GM23338 (cell line): Measurements from ENCODE around the gene R3HDM4. TPM values are rescaled to one million over a fixed set of nuclear protein-coding genes. Genes with fewer than 3 reads are reported as not detected.

Source experiments
- ATAC-seq: fragments of 200-7000 bp; cut with Tn5 transposase; 3 replicates; pipeline ENCODE4 v1.9.1; 2020
- DNase-seq: peaks from one replicate; pipeline ENCODE4 v3.0.0-alpha.2; 2015; ENCODE audit warnings: low spot score
- H2AFZ ChIP-seq: fragments of 200-600 bp; sonication (generic); 2 replicates; pipeline ENCODE4 v1.8.0; 2016; ENCODE audit warnings: antibody characterized with exemption, mild to moderate bottlenecking, moderate library complexity
- H3F3A ChIP-seq: fragments of 200-600 bp; sonication (generic); replicated peaks from 2 replicates; pipeline ENCODE4 v1.8.0; 2017; ENCODE audit warnings: antibody characterized with exemption, mixed run types, low read depth
- H3K27ac ChIP-seq: fragments of 200-600 bp; sonication (generic); 2 replicates; pipeline ENCODE4 v1.6.1; 2016; ENCODE audit warnings: low read depth
- H3K27me3 ChIP-seq: fragments of 200-600 bp; sonication (generic); 2 replicates; pipeline ENCODE4 v1.8.0; 2016; ENCODE audit warnings: mild to moderate bottlenecking, mixed run types, moderate library complexity; ENCODE audit not compliant: insufficient read depth
- H3K36me3 ChIP-seq: fragments of 200-600 bp; sonication (generic); 2 replicates; pipeline ENCODE4 v1.8.0; 2016; ENCODE audit warnings: mild to moderate bottlenecking; ENCODE audit not compliant: insufficient read depth
- H3K4me1 ChIP-seq: fragments of 200-600 bp; sonication (generic); 2 replicates; pipeline ENCODE4 v1.8.0; 2016; ENCODE audit warnings: mild to moderate bottlenecking, moderate library complexity; ENCODE audit not compliant: insufficient read depth
- H3K4me2 ChIP-seq: fragments of 200-600 bp; sonication (generic); 2 replicates; pipeline ENCODE4 v1.7.1; 2017; ENCODE audit warnings: mixed run types
- H3K4me3 ChIP-seq: fragments of 200-600 bp; sonication (generic); 2 replicates; pipeline ENCODE4 v1.6.1; 2016; ENCODE audit warnings: mixed run types
- H3K79me2 ChIP-seq: fragments of 200-600 bp; sonication (generic); replicated peaks from 2 replicates; pipeline ENCODE4 v1.8.0; 2017; ENCODE audit warnings: mild to moderate bottlenecking; ENCODE audit not compliant: insufficient read depth
- H3K9me2 ChIP-seq: fragments of 200-600 bp; sonication (generic); 2 replicates; pipeline ENCODE4 v1.8.0; 2017; ENCODE audit not compliant: insufficient read depth
- H4K20me1 ChIP-seq: fragments of 200-600 bp; sonication (generic); replicated peaks from 2 replicates; pipeline ENCODE4 v1.8.0; 2017; ENCODE audit warnings: mild to moderate bottlenecking; ENCODE audit not compliant: insufficient read depth
- H3K27ac Mint-ChIP-seq: 2 replicates; pipeline ENCODE4 v1.8.0; 2020; ENCODE audit warnings: inconsistent platforms, mild to moderate bottlenecking, moderate library complexity, mixed read lengths
- H3K27me3 Mint-ChIP-seq: 3 replicates; pipeline ENCODE4 v1.8.0; 2022; ENCODE audit warnings: low read depth, mild to moderate bottlenecking, moderate library complexity, mixed read lengths, inconsistent platforms; ENCODE audit not compliant: insufficient read depth, poor library complexity
- H3K36me3 Mint-ChIP-seq: 3 replicates; pipeline ENCODE4 v1.8.0; 2021; ENCODE audit warnings: low read depth, mild to moderate bottlenecking, inconsistent platforms, moderate library complexity, mixed read lengths
- H3K4me1 Mint-ChIP-seq: 3 replicates; pipeline ENCODE4 v1.8.0; 2020; ENCODE audit warnings: mild to moderate bottlenecking, inconsistent platforms, mixed read lengths
- H3K4me3 Mint-ChIP-seq: 3 replicates; pipeline ENCODE4 v1.8.0; 2021; ENCODE audit warnings: moderate library complexity, mild to moderate bottlenecking, inconsistent platforms, mixed read lengths
- H3K9me3 Mint-ChIP-seq: 3 replicates; pipeline ENCODE4 v1.8.0; 2020; ENCODE audit warnings: moderate library complexity, mild to moderate bottlenecking, inconsistent platforms, mixed read lengths
- CTCF ChIP-seq, 2 experiments: fragments of 200-600 bp in 1 of 2; sonication (generic) in 1 of 2; conservative IDR thresholded peaks; 2 replicates each; pipeline versions ENCODE4 v1.5.1 to v1.6.1; 2016 to 2017; ENCODE audit warnings: antibody characterized with exemption in 2 of 2, low read depth in 2 of 2, mild to moderate bottlenecking in 2 of 2, moderate library complexity in 1 of 2
- EZH2phosphoT487 ChIP-seq: fragments of 200-600 bp; sonication (generic); IDR thresholded peaks from one replicate; pipeline ENCODE4 v1.8.1; 2018; ENCODE audit warnings: antibody characterized with exemption; ENCODE audit not compliant: unreplicated experiment
- JUNB ChIP-seq: IDR thresholded peaks from one replicate; pipeline ENCODE4 v1.6.1; 2016; ENCODE audit warnings: antibody characterized with exemption; ENCODE audit not compliant: unreplicated experiment
- POLR2AphosphoS5 ChIP-seq: IDR thresholded peaks from 2 replicates; pipeline ENCODE4 v1.6.1; 2016; ENCODE audit warnings: antibody characterized with exemption, low read depth
- STAT1 ChIP-seq: IDR thresholded peaks from one replicate; pipeline ENCODE4 v1.6.1; 2016; ENCODE audit warnings: antibody characterized with exemption; ENCODE audit not compliant: unreplicated experiment
- ZNF114 ChIP-seq: fragments of 250-450 bp; sonication (Bioruptor Pico); IDR thresholded peaks from 2 replicates; pipeline ENCODE4 v1.5.0; 2020; ENCODE audit warnings: mild to moderate bottlenecking, moderate library complexity
- ZNF331 ChIP-seq: fragments of 250-450 bp; sonication (Bioruptor Pico); IDR thresholded peaks from 2 replicates; pipeline ENCODE4 v1.5.0; 2020; ENCODE audit warnings: low read depth, mild to moderate bottlenecking, moderate library complexity
- ZNF462 ChIP-seq: fragments of 250-450 bp; sonication (Bioruptor Pico); IDR thresholded peaks from 2 replicates; pipeline ENCODE4 v1.5.0; 2020; ENCODE audit warnings: mild to moderate bottlenecking, moderate library complexity
- polyA plus RNA-seq: library from polyadenylated mRNA; unstranded; fragments of >200 nt; fragmentation: Nextera tagmentation; extraction: Ambion mirVana; gene quantifications from 2 replicates; pipeline ENCODE4 v1.2.1, GENCODE V29; 2016
- total RNA-seq: library from RNA; depleted of rRNA; stranded (reverse); fragments of >200 nt; shearing (Covaris generic); gene quantifications from 2 replicates; pipeline ENCODE4 v1.2.3, GENCODE V29; 2014
- TF ChIP-seq, protein P1 (sequence below): IDR thresholded peaks from one replicate; pipeline ENCODE4 v1.6.1; 2018; ENCODE audit warnings: antibody characterized with exemption; ENCODE audit not compliant: unreplicated experiment

Gene R3HDM4
- total and polyA plus RNA-seq, 2 experiments from 2014 or later = 76.5 to 87.1 TPM

DNA sequence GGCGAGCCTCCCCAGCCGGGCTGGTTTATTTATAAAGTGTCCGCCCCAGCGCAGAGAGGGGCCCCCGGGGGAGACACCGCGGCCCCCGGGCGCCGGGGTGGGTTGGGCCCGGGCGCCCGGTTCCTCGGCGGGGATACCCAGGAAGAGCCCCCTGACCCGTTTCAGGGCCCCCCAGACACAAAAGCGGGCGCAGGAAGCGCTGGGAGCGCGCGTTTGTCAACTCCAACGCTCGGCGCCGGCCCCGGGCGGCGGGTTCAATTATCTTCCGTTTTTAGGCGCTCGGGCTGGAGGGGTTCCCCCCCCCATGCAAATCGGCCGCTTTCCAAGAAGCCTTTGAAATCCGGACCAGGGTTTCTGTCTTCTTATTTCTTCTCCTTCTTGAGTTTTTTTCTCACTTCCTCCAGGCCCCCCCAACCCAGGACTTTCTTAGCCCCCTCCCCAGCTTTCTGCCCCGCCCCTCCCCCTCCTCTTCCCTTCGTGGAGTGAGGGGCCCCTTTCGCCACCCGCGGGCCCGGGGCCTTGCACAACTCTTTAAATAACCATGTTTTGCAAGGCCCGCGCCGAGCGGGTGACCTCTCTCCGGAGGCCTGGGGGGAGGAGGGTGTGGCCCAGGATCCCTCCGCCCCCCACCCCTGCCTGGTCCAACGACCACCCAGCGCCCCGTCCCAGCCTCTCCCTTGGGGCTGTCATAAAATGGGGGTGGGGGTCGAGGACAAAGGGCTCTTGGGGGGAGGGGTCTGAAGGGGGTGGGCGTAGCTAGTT is 13.8 kb upstream of the R3HDM4 start (continued):
- TF ChIP-seq, protein P1, sequence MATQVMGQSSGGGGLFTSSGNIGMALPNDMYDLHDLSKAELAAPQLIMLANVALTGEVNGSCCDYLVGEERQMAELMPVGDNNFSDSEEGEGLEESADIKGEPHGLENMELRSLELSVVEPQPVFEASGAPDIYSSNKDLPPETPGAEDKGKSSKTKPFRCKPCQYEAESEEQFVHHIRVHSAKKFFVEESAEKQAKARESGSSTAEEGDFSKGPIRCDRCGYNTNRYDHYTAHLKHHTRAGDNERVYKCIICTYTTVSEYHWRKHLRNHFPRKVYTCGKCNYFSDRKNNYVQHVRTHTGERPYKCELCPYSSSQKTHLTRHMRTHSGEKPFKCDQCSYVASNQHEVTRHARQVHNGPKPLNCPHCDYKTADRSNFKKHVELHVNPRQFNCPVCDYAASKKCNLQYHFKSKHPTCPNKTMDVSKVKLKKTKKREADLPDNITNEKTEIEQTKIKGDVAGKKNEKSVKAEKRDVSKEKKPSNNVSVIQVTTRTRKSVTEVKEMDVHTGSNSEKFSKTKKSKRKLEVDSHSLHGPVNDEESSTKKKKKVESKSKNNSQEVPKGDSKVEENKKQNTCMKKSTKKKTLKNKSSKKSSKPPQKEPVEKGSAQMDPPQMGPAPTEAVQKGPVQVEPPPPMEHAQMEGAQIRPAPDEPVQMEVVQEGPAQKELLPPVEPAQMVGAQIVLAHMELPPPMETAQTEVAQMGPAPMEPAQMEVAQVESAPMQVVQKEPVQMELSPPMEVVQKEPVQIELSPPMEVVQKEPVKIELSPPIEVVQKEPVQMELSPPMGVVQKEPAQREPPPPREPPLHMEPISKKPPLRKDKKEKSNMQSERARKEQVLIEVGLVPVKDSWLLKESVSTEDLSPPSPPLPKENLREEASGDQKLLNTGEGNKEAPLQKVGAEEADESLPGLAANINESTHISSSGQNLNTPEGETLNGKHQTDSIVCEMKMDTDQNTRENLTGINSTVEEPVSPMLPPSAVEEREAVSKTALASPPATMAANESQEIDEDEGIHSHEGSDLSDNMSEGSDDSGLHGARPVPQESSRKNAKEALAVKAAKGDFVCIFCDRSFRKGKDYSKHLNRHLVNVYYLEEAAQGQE = no peak
- TF ChIP-seq POLR2AphosphoS5 (no peak; the same call in 1 of the 2 replicates), ZNF462 (no peak), STAT1 (no peak)

DNA sequence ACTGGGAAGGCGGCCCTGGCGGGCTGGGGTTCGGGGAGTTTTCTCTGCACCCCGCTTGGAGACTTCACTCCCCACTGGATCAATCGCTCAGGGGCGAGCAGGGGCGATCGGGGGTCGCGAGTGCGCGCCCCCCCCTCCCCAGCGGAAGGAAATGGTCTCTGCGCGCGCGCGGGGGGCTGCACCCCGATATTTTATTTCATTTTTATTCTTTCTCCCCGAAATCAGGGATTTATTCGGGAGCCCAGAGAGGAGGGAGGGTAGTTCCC is 13.2 kb upstream of the R3HDM4 start:
- Mint-ChIP-seq H3K4me1 (peaks cover 8% of the 10 kb centered on the region; the same call in 2 of the 3 replicates), H3K27me3 (peaks cover 14% of the 10 kb centered on the region), H3K36me3 (peaks cover 13% of the 10 kb centered on the region; the same call in 2 of the 3 replicates), H3K4me3 (peak overlapping the region; percentile 85), H3K9me3 (no peaks in the 10 kb centered on the region; the same call in 2 of the 3 replicates), H3K27ac (no peak overlapping the region)
- H3K27ac ChIP-seq = no peak overlapping the region
- H2AFZ ChIP-seq = peak overlapping the region; percentile 43; the same call in 1 of the 2 replicates
- no peaks in the 10 kb centered on the region; the same call in 1 of the 2 replicates for H4K20me1 ChIP-seq
- DNase-seq (no peak), ATAC-seq (no peak)
- H3K4me1 ChIP-seq = peaks cover 10% of the 10 kb centered on the region
- peaks cover 31% of the 10 kb centered on the region for H3K79me2 ChIP-seq
- H3K9me2 ChIP-seq = no peaks in the 10 kb centered on the region
- H3K36me3 ChIP-seq = no peaks in the 10 kb centered on the region; the same call in 1 of the 2 replicates
- H3K27me3 ChIP-seq = peaks cover 11% of the 10 kb centered on the region
- peaks cover 13% of the 10 kb centered on the region; the same call in 1 of the 2 replicates for H3F3A ChIP-seq
- H3K4me3 ChIP-seq = peak overlapping the region; percentile 89
- peak overlapping the region; percentile 91 for H3K4me2 ChIP-seq
- TF ChIP-seq CTCF (conservative IDR thresholded peaks at IDR 0.05; ENCODE audit: low read depth in 2 of 2) = no peak
- TF ChIP-seq ZNF331 = no peak
- TF ChIP-seq JUNB = no peak
- TF ChIP-seq, protein P1 = no peak
- TF ChIP-seq EZH2phosphoT487 = no peak
- no peak for TF ChIP-seq ZNF114 (CRISPR knock-in tag)
- TF ChIP-seq POLR2AphosphoS5 = no peak
